Measurements from ENCODE around the gene FBL. TPM values are rescaled to one million over a fixed set of nuclear protein-coding genes. Genes with fewer than 3 reads are reported as not detected.
A peak's percentile ranks its signal among the peaks of the same experiment; 100 is the strongest.

FBL gene
- total RNA-seq, 4 donors from 2014 or later, result 40.4 to 79.4 (median 67.0) TPM

DNA sequence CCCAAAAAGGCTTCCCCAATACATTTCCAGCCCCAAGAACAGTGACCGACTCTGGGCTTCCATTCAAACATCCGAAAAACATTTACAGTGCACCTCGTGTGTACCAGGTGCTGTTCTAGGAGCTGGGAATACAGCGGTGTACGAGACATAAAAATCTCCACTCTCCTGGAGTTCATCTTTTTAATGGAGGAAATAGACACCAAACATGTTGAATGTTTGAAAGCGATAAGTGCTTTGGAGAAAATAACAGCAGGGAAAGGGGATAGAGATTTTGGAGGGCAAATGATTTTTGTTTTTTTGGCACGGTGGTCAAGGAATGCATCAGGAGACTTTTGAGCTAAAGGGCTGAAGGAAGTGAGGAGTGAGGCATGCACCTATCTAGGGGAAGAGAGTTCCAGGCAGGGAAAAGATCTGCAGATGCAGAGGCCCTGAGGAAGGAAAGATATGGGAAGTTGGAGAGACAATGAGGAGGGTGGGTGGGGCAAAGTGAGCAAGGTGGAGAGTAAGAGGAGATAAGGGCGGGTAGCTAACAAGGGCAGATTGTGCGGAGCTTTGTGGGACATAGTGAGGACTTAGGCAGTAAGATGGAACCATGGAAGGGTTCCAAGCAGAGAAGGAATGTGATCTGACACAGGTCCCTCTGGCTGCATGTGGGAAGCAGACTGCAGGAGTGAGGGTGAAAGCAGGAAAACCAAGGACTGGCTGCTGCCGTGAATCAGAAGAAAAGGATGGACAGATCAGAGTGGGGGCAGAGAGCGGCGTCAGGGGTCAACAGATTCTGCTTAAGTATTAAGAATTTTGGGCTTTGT lies 703 bp upstream of the FBL start:
- TF ChIP-seq POLR2A (IDR thresholded peaks at IDR 0.05) (no peak), CTCF (IDR thresholded peaks at IDR 0.05 in 4 of 5, conservative IDR thresholded peaks at IDR 0.05 in 1 of 5) (no peak)
- peaks cover 33 to 43% of the 10 kb centered on the region in 2 donors for H3K4me1 ChIP-seq
- H3K27me3 ChIP-seq, result no peaks in the 10 kb centered on the region
- no peaks in the 10 kb centered on the region for H3K9me3 ChIP-seq
- DNase-seq (no peak), ATAC-seq (peak; percentile 16 to 22)
- peak overlapping the region; percentile 93 to 96 (median 96) for H3K27ac ChIP-seq
- in situ Hi-C loops (cut with MboI; ENCODE audit: low sequenced_read_pairs in 4 of 4) (loop anchor here in 3 of 4 donors (10.0 to 25.0 kb wide), 4 partner anchors 128 to 410 kb away; partner anchors contain the start of genes RPS16 (in 2 of the 3), SUPT5H (in 2 of the 3), EID2 (in 1 of the 3) and EID2B (in 1 of the 3)), intact Hi-C loops (cut with DNase I; ENCODE audit: low total_unique reads) (loop anchor here (1.0 to 10.0 kb wide), 3 partner anchors 54 to 302 kb away; partner anchors contain the start of genes EID2 and PSMC4)
- no peaks in the 10 kb centered on the region for H3K36me3 ChIP-seq
- peak overlapping the region; percentile 78 to 99 (median 88) for H3K4me3 ChIP-seq

DNA sequence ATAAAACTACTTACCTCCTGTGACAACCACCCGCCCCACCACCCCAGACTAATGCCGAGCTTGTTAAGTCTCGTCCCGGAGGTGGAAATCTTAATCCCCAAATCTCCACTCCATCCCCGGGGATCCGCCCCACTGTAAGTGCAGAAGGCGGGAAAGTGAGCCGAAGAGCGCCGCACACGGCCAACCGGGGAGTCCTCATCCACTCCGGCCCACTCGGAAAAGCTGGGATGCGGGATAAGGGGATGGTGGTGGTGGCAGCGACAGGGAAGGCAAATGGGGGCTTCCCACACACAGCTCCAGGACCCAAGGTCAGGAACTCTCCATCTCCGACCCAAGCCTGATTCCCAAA lies 621 bp downstream of the FBL start:
- H3K36me3 ChIP-seq, result no peaks in the 10 kb centered on the region
- H3K27ac ChIP-seq, result peak overlapping the region; percentile 93 to 96 (median 96)
- ATAC-seq, result peak in 1 of 2 donors; percentile 19
- DNase-seq, result no peak
- H3K9me3 ChIP-seq, result no peaks in the 10 kb centered on the region
- H3K4me1 ChIP-seq, result peaks cover 38 to 50% of the 10 kb centered on the region in 2 donors
- in situ Hi-C loops (cut with MboI; ENCODE audit: low sequenced_read_pairs in 4 of 4) (loop anchor here in 3 of 4 donors (10.0 to 25.0 kb wide), 4 partner anchors 129 to 408 kb away; partner anchors contain the start of genes RPS16 (in 2 of the 3), SUPT5H (in 2 of the 3), EID2 (in 1 of the 3) and EID2B (in 1 of the 3)), intact Hi-C loops (cut with DNase I; ENCODE audit: low total_unique reads) (loop anchor here (10.0 kb wide), 1 partner anchor 301 kb away; the partner anchor contains the start of gene EID2)
- peak overlapping the region; percentile 78 to 99 (median 88) for H3K4me3 ChIP-seq
- H3K27me3 ChIP-seq, result no peaks in the 10 kb centered on the region
- no peak for TF ChIP-seq POLR2A (IDR thresholded peaks at IDR 0.05)
- no peak for TF ChIP-seq CTCF (IDR thresholded peaks at IDR 0.05 in 4 of 5, conservative IDR thresholded peaks at IDR 0.05 in 1 of 5)

GRCh38 chr19:39845172-39845571 lies 1.0 kb downstream of the FBL start:
- ATAC-seq, result no peak

More at GRCh38 chr19:39845172-39845571, 1.0 kb downstream of the FBL start:
- Histone ChIP-seq H3K27ac (peak overlapping the region; percentile 93 to 96 (median 96)), H3K4me1 (peaks cover 38 to 50% of the 10 kb centered on the region in 2 donors), H3K9me3 (no peaks in the 10 kb centered on the region), H3K4me3 (peak overlapping the region; percentile 78 to 99 (median 88)), H3K27me3 (no peaks in the 10 kb centered on the region), H3K36me3 (no peaks in the 10 kb centered on the region)
- DNase-seq, result no peak
- TF ChIP-seq CTCF (IDR thresholded peaks at IDR 0.05 in 4 of 5, conservative IDR thresholded peaks at IDR 0.05 in 1 of 5), result no peak
- TF ChIP-seq POLR2A (IDR thresholded peaks at IDR 0.05), result no peak
- in situ Hi-C loops (cut with MboI; ENCODE audit: low sequenced_read_pairs in 4 of 4), result loop anchor here in 3 of 4 donors (10.0 to 25.0 kb wide), 4 partner anchors 130 to 408 kb away; partner anchors contain the start of genes RPS16 (in 2 of the 3), SUPT5H (in 2 of the 3), EID2 (in 1 of the 3) and EID2B (in 1 of the 3)
- intact Hi-C loops (cut with DNase I; ENCODE audit: low total_unique reads), result loop anchor here (10.0 kb wide), 1 partner anchor 300 kb away; the partner anchor contains the start of gene EID2
